Fibroblast of the aortic adventitia (primary cell): ENCODE data around the gene CAPZA2. TPM values are rescaled to one million over a fixed set of nuclear protein-coding genes. Genes with fewer than 3 reads are reported as not detected.

Source experiments
- DNase-seq: peaks from one replicate; pipeline ENCODE4 v3.0.0-alpha.2; 2010; ENCODE audit warnings: low read depth
- H3K4me3 ChIP-seq: 2 replicates; pipeline ENCODE4 v1.5.1; 2011; ENCODE audit warnings: low read depth, mild to moderate bottlenecking, control low read depth, low read length, moderate library complexity
- total RNA-seq: library from RNA; depleted of rRNA; stranded (reverse); fragments of >200 nt; gene quantifications from 2 replicates; pipeline ENCODE4 v1.2.3, GENCODE V29; 2012; ENCODE audit warnings: low replicate concordance
- TF ChIP-seq, protein P1 (sequence below): IDR thresholded peaks from 2 replicates; pipeline ENCODE4 v1.5.1; 2011; ENCODE audit warnings: mild to moderate bottlenecking, low read length, control low read depth, inconsistent platforms; ENCODE audit not compliant: insufficient read depth

CAPZA2 gene
- total RNA-seq, 1 donor: 174 TPM

DNA sequence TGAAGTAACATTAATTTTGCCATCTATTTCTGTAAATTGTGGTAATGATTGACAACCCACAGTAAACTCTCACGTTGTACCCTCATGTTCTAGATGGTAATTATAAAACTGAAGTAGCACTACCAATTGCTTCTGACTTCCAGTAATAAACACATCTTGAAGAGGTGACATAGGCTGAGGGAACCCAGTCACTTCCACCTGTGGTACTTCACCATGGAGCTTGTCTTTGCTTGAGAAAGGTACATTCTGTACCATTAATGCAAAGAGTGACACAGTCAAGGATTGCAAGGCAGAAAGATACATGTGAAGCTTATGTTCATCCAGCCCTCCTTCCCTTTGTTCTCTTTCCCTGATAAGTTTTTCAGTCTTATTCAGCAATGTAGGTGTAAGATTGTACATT is 11.2 kb downstream of the CAPZA2 start:
- DNase-seq: no peak
- H3K4me3 ChIP-seq: no peak overlapping the region
- TF ChIP-seq, protein P1, sequence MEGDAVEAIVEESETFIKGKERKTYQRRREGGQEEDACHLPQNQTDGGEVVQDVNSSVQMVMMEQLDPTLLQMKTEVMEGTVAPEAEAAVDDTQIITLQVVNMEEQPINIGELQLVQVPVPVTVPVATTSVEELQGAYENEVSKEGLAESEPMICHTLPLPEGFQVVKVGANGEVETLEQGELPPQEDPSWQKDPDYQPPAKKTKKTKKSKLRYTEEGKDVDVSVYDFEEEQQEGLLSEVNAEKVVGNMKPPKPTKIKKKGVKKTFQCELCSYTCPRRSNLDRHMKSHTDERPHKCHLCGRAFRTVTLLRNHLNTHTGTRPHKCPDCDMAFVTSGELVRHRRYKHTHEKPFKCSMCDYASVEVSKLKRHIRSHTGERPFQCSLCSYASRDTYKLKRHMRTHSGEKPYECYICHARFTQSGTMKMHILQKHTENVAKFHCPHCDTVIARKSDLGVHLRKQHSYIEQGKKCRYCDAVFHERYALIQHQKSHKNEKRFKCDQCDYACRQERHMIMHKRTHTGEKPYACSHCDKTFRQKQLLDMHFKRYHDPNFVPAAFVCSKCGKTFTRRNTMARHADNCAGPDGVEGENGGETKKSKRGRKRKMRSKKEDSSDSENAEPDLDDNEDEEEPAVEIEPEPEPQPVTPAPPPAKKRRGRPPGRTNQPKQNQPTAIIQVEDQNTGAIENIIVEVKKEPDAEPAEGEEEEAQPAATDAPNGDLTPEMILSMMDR: no peak

DNA sequence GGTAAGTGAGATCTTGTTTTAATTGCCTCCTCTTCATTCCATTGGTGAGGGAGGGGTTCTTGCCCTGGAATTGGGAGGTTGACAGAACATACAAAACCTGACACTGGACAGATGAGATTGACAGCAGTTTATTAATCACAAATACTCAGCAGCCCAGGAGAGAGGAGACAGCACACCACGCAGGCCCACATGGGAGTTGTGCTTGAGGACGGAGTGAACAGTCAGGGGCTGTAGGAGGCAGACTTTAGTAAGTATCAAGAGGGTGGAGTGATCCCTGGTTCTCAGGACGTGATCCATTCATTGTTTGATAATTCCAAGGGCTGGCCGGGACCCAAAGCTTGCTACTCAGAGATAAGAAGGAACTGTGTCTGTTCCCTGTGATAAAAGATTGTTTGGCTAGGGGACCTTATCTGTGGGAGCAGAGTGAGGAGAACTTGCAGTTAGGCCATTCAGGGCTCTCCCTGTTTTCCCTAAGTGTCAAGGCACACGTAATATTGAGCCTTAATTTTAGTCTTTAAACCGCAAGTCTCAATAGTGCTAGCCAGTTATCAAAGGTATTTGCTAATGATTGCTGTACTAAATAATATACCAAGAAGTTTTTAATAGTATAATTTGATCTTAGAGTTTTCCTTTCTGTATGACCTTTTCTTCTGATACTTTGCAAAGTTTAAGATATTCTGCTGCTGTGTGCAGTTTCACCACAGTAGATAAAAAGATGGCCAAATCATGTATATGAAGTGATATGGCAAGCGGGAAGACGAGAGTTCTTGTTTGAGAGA is 14.5 kb downstream of the CAPZA2 start:
- TF ChIP-seq, protein P1: peak; percentile 20
- DNase-seq: peak; percentile 79
- H3K4me3 ChIP-seq: no peak overlapping the region

DNA sequence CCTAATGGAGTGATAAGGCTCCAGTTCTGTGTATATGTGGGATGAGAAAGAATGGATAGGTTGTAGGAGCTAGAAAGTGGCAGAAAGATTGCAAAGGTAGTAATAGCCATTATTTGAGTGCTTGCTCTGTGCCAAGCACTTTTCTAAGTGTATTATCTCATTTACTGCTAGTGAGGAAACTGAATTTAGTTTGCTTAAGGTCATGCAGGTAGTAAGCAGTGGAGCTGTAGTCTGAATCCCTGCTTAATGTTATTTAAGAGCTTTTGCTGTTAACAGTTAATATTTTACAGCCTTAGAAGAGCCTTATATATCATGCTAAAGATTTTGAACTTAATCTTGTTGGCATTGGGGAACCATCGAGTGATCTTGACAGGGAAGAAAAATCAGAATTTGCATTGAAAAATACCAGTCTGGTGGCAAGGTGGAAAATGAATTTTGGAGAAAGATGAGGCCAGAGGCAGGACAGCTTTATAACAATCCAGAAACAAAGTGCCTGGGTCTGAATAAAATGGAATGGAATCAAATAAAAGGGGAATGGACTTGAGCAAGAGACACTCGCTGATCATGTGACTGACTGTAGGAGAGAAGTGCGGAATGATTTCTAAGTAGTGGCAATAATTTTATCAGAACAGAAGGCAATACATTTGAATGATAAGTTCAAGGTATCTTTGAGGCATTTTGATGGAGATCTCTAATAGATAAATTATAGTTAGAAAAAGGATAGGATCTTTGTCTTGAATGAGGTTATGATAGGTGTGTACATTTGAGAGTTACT is 15.2 kb downstream of the CAPZA2 start:
- DNase-seq: no peak
- H3K4me3 ChIP-seq: no peak overlapping the region
- TF ChIP-seq, protein P1: no peak

DNA sequence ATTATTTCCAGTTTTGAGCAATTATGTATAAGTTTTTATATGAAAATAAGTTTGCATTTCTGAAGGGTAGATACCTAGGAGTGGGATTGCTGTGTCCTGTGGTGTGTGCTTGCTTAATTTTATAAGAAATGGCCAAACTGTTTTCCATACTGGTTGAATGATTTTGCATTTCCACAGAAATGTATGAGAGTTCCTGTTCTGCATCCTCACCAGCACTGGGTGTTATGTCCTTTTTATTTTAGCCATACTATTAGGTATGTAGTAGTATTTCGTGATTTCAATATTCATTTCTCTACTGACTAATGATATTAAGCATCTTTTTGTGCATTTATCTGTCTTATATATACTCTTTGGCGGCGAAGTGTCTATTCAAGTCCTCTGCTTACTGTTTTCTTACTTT is 22.3 kb downstream of the CAPZA2 start:
- no peak overlapping the region for H3K4me3 ChIP-seq
- no peak for DNase-seq
- TF ChIP-seq, protein P1: no peak

DNA sequence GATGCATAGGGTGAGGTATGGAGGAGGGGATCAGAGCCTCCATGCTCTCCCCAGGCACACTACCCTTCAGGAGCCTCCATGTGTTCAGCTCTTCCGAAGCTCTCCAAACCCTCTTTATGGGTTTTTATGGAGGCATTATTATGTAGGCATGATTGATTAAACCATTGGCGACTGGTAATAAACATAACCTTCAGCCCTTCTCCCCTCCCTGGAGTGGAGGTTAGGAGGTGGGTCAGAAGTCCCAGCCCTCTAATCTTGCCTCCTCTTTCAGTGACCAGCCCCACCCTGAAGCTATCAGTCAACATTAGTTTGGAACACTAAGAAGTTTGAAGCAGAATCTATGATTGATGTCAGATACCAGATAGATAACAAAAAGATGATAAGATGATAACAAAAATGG is 23.3 kb downstream of the CAPZA2 start:
- DNase-seq: no peak
- TF ChIP-seq, protein P1: no peak
- no peak overlapping the region for H3K4me3 ChIP-seq

DNA sequence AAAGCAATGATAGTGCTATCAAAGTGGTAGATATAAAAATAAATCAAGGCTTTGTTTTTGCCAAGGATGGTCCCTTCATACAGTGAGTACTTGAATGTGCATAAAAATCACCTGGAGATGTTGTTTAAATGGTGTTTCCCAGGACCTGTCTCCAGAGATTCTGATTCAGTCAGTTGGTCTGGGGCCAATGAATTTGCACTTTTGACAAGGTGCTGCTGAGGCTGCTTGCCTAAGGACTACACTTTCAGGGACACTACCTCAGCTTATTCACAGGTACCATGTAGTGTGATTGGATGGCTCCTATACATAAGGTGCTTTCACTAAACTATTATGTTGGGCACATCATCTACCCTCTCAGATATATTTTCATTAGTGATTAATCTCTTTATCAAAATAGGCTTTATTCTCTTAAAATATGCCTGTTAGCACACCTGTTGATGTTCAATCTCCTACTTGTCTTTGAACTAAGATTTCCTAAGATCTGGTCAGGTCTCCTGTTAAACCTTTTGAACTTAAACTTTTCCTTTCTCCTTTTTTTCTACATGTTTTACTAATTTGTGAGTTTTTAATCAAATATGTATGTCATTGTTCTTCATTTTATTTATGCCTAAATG is 24.3 kb downstream of the CAPZA2 start:
- H3K4me3 ChIP-seq: no peak overlapping the region
- TF ChIP-seq, protein P1: no peak
- no peak for DNase-seq
